ENCODE measurements around the gene PPP2R1A.

Gene PPP2R1A

GRCh38 chr19:52227980-52228379 is 38.1 kb downstream of the PPP2R1A start:
- peaks cover 4% of the 10 kb centered on the region; the same call in 1 of the 2 replicates for H3K4me1 ChIP-seq (ENCODE audit: control insufficient read depth, low read length)
- no peaks in the 10 kb centered on the region for H3K27me3 ChIP-seq (ENCODE audit: control insufficient read depth, low read length)
- H3K4me2 ChIP-seq (ENCODE audit: low read length), result no peak overlapping the region
- H3K27ac ChIP-seq (ENCODE audit: low read depth, low read length), result no peak overlapping the region
- no peak for TF ChIP-seq EZH2phosphoT487 (IDR thresholded peaks at IDR 0.05; ENCODE audit: borderline replicate concordance, low read length)
- H4K20me1 ChIP-seq (ENCODE audit: control insufficient read depth, insufficient read depth, low read depth, low read length), result no peaks in the 10 kb centered on the region
- H3K9me3 ChIP-seq (ENCODE audit: control insufficient read depth, insufficient read depth, low read length), result no peaks in the 10 kb centered on the region
- H3F3A ChIP-seq (ENCODE audit: control insufficient read depth, insufficient read depth), result peaks cover under 1% of the 10 kb centered on the region; the same call in 1 of the 2 replicates
- H3K36me3 ChIP-seq (ENCODE audit: control insufficient read depth, low read length), result peaks cover 56% of the 10 kb centered on the region
- no peak overlapping the region for H3K4me3 ChIP-seq (ENCODE audit: low read length)
- no peaks in the 10 kb centered on the region for H3K79me2 ChIP-seq (ENCODE audit: control insufficient read depth, low read length)
- no peaks in the 10 kb centered on the region for H3K9me2 ChIP-seq (replicated peaks; ENCODE audit: control insufficient read depth, low read length)

GRCh38 chr19:52229524-52229923 is 39.7 kb downstream of the PPP2R1A start:
- no peak overlapping the region for H3K4me2 ChIP-seq (ENCODE audit: low read length)
- H3K4me1 ChIP-seq (ENCODE audit: control insufficient read depth, low read length), result no peaks in the 10 kb centered on the region
- no peaks in the 10 kb centered on the region for H3K27me3 ChIP-seq (ENCODE audit: control insufficient read depth, low read length)
- peaks cover 3% of the 10 kb centered on the region for H3F3A ChIP-seq (ENCODE audit: control insufficient read depth, insufficient read depth)
- H3K4me3 ChIP-seq (ENCODE audit: low read length), result no peak overlapping the region
- H4K20me1 ChIP-seq (ENCODE audit: control insufficient read depth, insufficient read depth, low read depth, low read length), result no peaks in the 10 kb centered on the region
- no peaks in the 10 kb centered on the region for H3K9me3 ChIP-seq (ENCODE audit: control insufficient read depth, insufficient read depth, low read length)
- no peak overlapping the region for H3K27ac ChIP-seq (ENCODE audit: low read depth, low read length)
- H3K79me2 ChIP-seq (ENCODE audit: control insufficient read depth, low read length), result no peaks in the 10 kb centered on the region
- no peaks in the 10 kb centered on the region for H3K9me2 ChIP-seq (replicated peaks; ENCODE audit: control insufficient read depth, low read length)
- H3K36me3 ChIP-seq (ENCODE audit: control insufficient read depth, low read length), result peaks cover 41% of the 10 kb centered on the region
- TF ChIP-seq CTCF (IDR thresholded peaks at IDR 0.05; ENCODE audit: low read depth, low read length, poor library complexity, severe bottlenecking), result no peak
- TF ChIP-seq EZH2phosphoT487 (IDR thresholded peaks at IDR 0.05; ENCODE audit: borderline replicate concordance, low read length), result no peak

GRCh38 chr19:52230685-52231084 is 40.8 kb downstream of the PPP2R1A start:
- peaks cover 11% of the 10 kb centered on the region for H3F3A ChIP-seq (ENCODE audit: control insufficient read depth, insufficient read depth)
- no peaks in the 10 kb centered on the region for H3K79me2 ChIP-seq (ENCODE audit: control insufficient read depth, low read length)
- H3K4me1 ChIP-seq (ENCODE audit: control insufficient read depth, low read length), result no peaks in the 10 kb centered on the region
- TF ChIP-seq CTCF (IDR thresholded peaks at IDR 0.05; ENCODE audit: low read depth, low read length, poor library complexity, severe bottlenecking) (no peak), EZH2phosphoT487 (IDR thresholded peaks at IDR 0.05; ENCODE audit: borderline replicate concordance, low read length) (no peak)
- H3K9me2 ChIP-seq (replicated peaks; ENCODE audit: control insufficient read depth, low read length), result no peaks in the 10 kb centered on the region
- peaks cover 32% of the 10 kb centered on the region for H3K36me3 ChIP-seq (ENCODE audit: control insufficient read depth, low read length)
- H3K9me3 ChIP-seq (ENCODE audit: control insufficient read depth, insufficient read depth, low read length), result no peaks in the 10 kb centered on the region
- H4K20me1 ChIP-seq (ENCODE audit: control insufficient read depth, insufficient read depth, low read depth, low read length), result no peaks in the 10 kb centered on the region
- H3K27ac ChIP-seq (ENCODE audit: low read depth, low read length), result no peak overlapping the region
- no peak overlapping the region for H3K4me2 ChIP-seq (ENCODE audit: low read length)
- H3K4me3 ChIP-seq (ENCODE audit: low read length), result no peak overlapping the region
- no peaks in the 10 kb centered on the region for H3K27me3 ChIP-seq (ENCODE audit: control insufficient read depth, low read length)

GRCh38 chr19:52231154-52231910 is 41.5 kb downstream of the PPP2R1A start:
- no peaks in the 10 kb centered on the region for H3K4me1 ChIP-seq (ENCODE audit: control insufficient read depth, low read length)
- peaks cover 26% of the 10 kb centered on the region for H3K36me3 ChIP-seq (ENCODE audit: control insufficient read depth, low read length)
- H3K9me2 ChIP-seq (replicated peaks; ENCODE audit: control insufficient read depth, low read length), result no peaks in the 10 kb centered on the region
- no peaks in the 10 kb centered on the region for H3K9me3 ChIP-seq (ENCODE audit: control insufficient read depth, insufficient read depth, low read length)
- no peak overlapping the region for H3K4me2 ChIP-seq (ENCODE audit: low read length)
- H3F3A ChIP-seq (ENCODE audit: control insufficient read depth, insufficient read depth), result peaks cover 11% of the 10 kb centered on the region
- H3K27ac ChIP-seq (ENCODE audit: low read depth, low read length), result no peak overlapping the region
- H3K4me3 ChIP-seq (ENCODE audit: low read length), result no peak overlapping the region
- H3K79me2 ChIP-seq (ENCODE audit: control insufficient read depth, low read length), result no peaks in the 10 kb centered on the region
- H3K27me3 ChIP-seq (ENCODE audit: control insufficient read depth, low read length), result no peaks in the 10 kb centered on the region
- no peaks in the 10 kb centered on the region for H4K20me1 ChIP-seq (ENCODE audit: control insufficient read depth, insufficient read depth, low read depth, low read length)
- TF ChIP-seq EZH2phosphoT487 (IDR thresholded peaks at IDR 0.05; ENCODE audit: borderline replicate concordance, low read length), result no peak
